ENCODE measurements around the gene PLSCR4. TPM values are rescaled to one million over a fixed set of nuclear protein-coding genes. Genes with fewer than 3 reads are reported as not detected.

PLSCR4 gene
- polyA plus RNA-seq, 3 donors, result 10.6 to 64.6 (median 37.8) TPM

GRCh38 chr3:146169891-146170290 is 81.0 kb downstream of the PLSCR4 start:
- WGBS, 3 donors, result 91 to 93% (median 93%) methylated on average over 1 of the region's 1 CpG
- H3K27ac ChIP-seq (ENCODE audit: low read depth, low read length), result no peak overlapping the region

- no peak overlapping the region for H3K27ac ChIP-seq (ENCODE audit: low read depth, low read length)
- 30 to 57% (median 53%) methylated on average over 3 of the region's 3 CpGs for WGBS, 3 donors
Measured at GRCh38 chr3:146166826-146167225, 84.1 kb downstream of the PLSCR4 start.

- 36 to 66% (median 60%) methylated on average over 4 of the region's 4 CpGs for WGBS, 3 donors
- H3K27ac ChIP-seq (ENCODE audit: low read depth, low read length), result no peak overlapping the region
Measured at GRCh38 chr3:146166415-146166821, 84.5 kb downstream of the PLSCR4 start.

GRCh38 chr3:146165877-146166276 is 85.0 kb downstream of the PLSCR4 start:
- H3K27ac ChIP-seq (ENCODE audit: low read depth, low read length), result no peak overlapping the region
- 45 to 77% (median 73%) methylated on average over 2 of the region's 2 CpGs for WGBS, 3 donors

- no peak overlapping the region for H3K27ac ChIP-seq (ENCODE audit: low read depth, low read length)
- WGBS, 3 donors, result 80 to 84% (median 82%) methylated on average over 7 of the region's 7 CpGs
Measured at GRCh38 chr3:146164971-146165769, 85.7 kb downstream of the PLSCR4 start.

GRCh38 chr3:146164506-146164905 is 86.4 kb downstream of the PLSCR4 start:
- H3K27ac ChIP-seq (ENCODE audit: low read depth, low read length), result no peak overlapping the region

GRCh38 chr3:146164071-146164470 is 86.8 kb downstream of the PLSCR4 start:
- H3K27ac ChIP-seq (ENCODE audit: low read depth, low read length), result no peak overlapping the region

GRCh38 chr3:146163584-146163983 is 87.3 kb downstream of the PLSCR4 start:
- WGBS, 3 donors, result 64 to 78% (median 74%) methylated on average over 2 of the region's 2 CpGs
- no peak overlapping the region for H3K27ac ChIP-seq (ENCODE audit: low read depth, low read length)

GRCh38 chr3:146162561-146162960 is 88.3 kb downstream of the PLSCR4 start:
- WGBS, 3 donors, result 46 to 85% (median 78%) methylated on average over 2 of the region's 2 CpGs
- H3K27ac ChIP-seq (ENCODE audit: low read depth, low read length), result no peak overlapping the region

GRCh38 chr3:146161663-146162002 is 89.3 kb downstream of the PLSCR4 start:
- peak overlapping the region; percentile 92 for H3K27ac ChIP-seq (ENCODE audit: low read depth, low read length)
- WGBS, 3 donors, result 2 to 6% (median 5%) methylated on average over 15 of the region's 15 CpGs

- 0 to 1% (median 1%) methylated on average over 69 to 74 of the region's 74 CpGs for whole genome bisulfite sequencing, 3 donors
- H3K27ac ChIP-seq (ENCODE audit: low read depth, low read length), result peak within 1 kb of the TSS; percentile 92
Measured at GRCh38 chr3:146160964-146161662, 89.8 kb downstream of the PLSCR4 start, which contains the start of gene PLOD2. TSS of gene PLOD2 (minus strand) at chr3:146161184. CDS start at chr3:146160989, 195 bp downstream.

GRCh38 chr3:146160321-146160963 is 90.5 kb downstream of the PLSCR4 start:
- 0 to 1% (median 0%) methylated on average over 33 to 35 of the region's 35 CpGs for WGBS, 3 donors
- peak overlapping the region; percentile 92 for H3K27ac ChIP-seq (ENCODE audit: low read depth, low read length)

GRCh38 chr3:146159616-146160320 is 91.1 kb downstream of the PLSCR4 start:
- 2 to 12% (median 10%) methylated on average over 7 of the region's 7 CpGs for WGBS, 3 donors
- no peak overlapping the region for H3K27ac ChIP-seq (ENCODE audit: low read depth, low read length)

GRCh38 chr3:146159037-146159436 is 91.9 kb downstream of the PLSCR4 start:
- 36 to 67% (median 60%) methylated on average over 4 of the region's 4 CpGs for WGBS, 3 donors
- no peak overlapping the region for H3K27ac ChIP-seq (ENCODE audit: low read depth, low read length)

GRCh38 chr3:146157325-146158060 is 93.4 kb downstream of the PLSCR4 start:
- 62 to 88% (median 66%) methylated on average over 2 of the region's 2 CpGs for WGBS, 3 donors

GRCh38 chr3:146156666-146157314 is 94.1 kb downstream of the PLSCR4 start:
- 32 to 67% (median 40%) methylated on average over 3 of the region's 3 CpGs for WGBS, 3 donors
- no peak overlapping the region for H3K27ac ChIP-seq (ENCODE audit: low read depth, low read length)

More at GRCh38 chr3:146157325-146158060, 93.4 kb downstream of the PLSCR4 start:
- no peak overlapping the region for H3K27ac ChIP-seq (ENCODE audit: low read depth, low read length)

- H3K27ac ChIP-seq (ENCODE audit: low read depth, low read length), result no peak overlapping the region
- 36 to 56% (median 46%) methylated on average over 4 of the region's 4 CpGs for WGBS, 3 donors
Measured at GRCh38 chr3:146156095-146156494, 94.8 kb downstream of the PLSCR4 start.

- no peak overlapping the region for H3K27ac ChIP-seq (ENCODE audit: low read depth, low read length)
- WGBS, 3 donors, result 36 to 68% (median 60%) methylated on average over 2 of the region's 2 CpGs
Measured at GRCh38 chr3:146154995-146155394, 95.9 kb downstream of the PLSCR4 start.
